ENCODE results near the gene MRPL48.
"Not testable (repeated sequence)": the region's sequence is repeated elsewhere in the genome, so short reads cannot be mapped to it uniquely, and the experiment has no call there.

Gene MRPL48

GRCh38 chr11:73787643-73788558 is at the start of gene MRPL48:
Gene MRPL48, plus strand, starts transcription at chr11:73787874. Its CDS starts 98 bp downstream, at chr11:73787972.
- H3K27ac Mint-ChIP-seq, result peak within 1 kb of the TSS; percentile 98
- no peaks in the 10 kb centered on the region for H3K9me3 Mint-ChIP-seq
- H3K36me3 Mint-ChIP-seq (ENCODE audit: low read depth), result peaks cover 2% of the 10 kb centered on the region
- H3K27me3 Mint-ChIP-seq, result no peaks in the 10 kb centered on the region
- peak within 1 kb of the TSS; percentile 100 for H3K4me3 Mint-ChIP-seq
- peak; percentile 90 for DNase-seq
- peaks cover 21% of the 10 kb centered on the region for H3K4me1 Mint-ChIP-seq
- peak; percentile 100 for ATAC-seq

- Mint-ChIP-seq H3K9me3 (no peaks in the 10 kb centered on the region), H3K4me3 (no peak overlapping the region), H3K4me1 (peaks cover 8% of the 10 kb centered on the region)
Measured at GRCh38 chr11:73743045-73743444, 44.6 kb upstream of the MRPL48 start.

GRCh38 chr11:73746701-73747100 is 41.0 kb upstream of the MRPL48 start:
- ATAC-seq (no peak), DNase-seq (no peak)
- H3K9me3 Mint-ChIP-seq, result no peaks in the 10 kb centered on the region
- peaks cover 5% of the 10 kb centered on the region for H3K36me3 Mint-ChIP-seq (ENCODE audit: low read depth)
- no peaks in the 10 kb centered on the region for H3K27me3 Mint-ChIP-seq
- peaks cover 21% of the 10 kb centered on the region for H3K4me1 Mint-ChIP-seq
- H3K4me3 Mint-ChIP-seq, result no peak overlapping the region
- no peak overlapping the region for H3K27ac Mint-ChIP-seq

More at GRCh38 chr11:73743045-73743444, 44.6 kb upstream of the MRPL48 start:
- no peak for DNase-seq
- peaks cover 5% of the 10 kb centered on the region for H3K36me3 Mint-ChIP-seq (ENCODE audit: low read depth)
- no peak for ATAC-seq
- no peaks in the 10 kb centered on the region for H3K27me3 Mint-ChIP-seq
- no peak overlapping the region for H3K27ac Mint-ChIP-seq

- DNase-seq (no peak), ATAC-seq (no peak)
- Mint-ChIP-seq H3K27ac (no peak overlapping the region), H3K9me3 (no peaks in the 10 kb centered on the region), H3K4me3 (no peak overlapping the region), H3K27me3 (no peaks in the 10 kb centered on the region), H3K36me3 (ENCODE audit: low read depth) (peaks cover 4% of the 10 kb centered on the region), H3K4me1 (peaks cover 29% of the 10 kb centered on the region)
Measured at GRCh38 chr11:73747762-73748161, 39.9 kb upstream of the MRPL48 start.

GRCh38 chr11:73748300-73748699 is 39.4 kb upstream of the MRPL48 start:
- ATAC-seq, result no peak
- no peak for DNase-seq
- H3K27me3 Mint-ChIP-seq, result no peaks in the 10 kb centered on the region
- H3K9me3 Mint-ChIP-seq, result no peaks in the 10 kb centered on the region
- peaks cover 4% of the 10 kb centered on the region for H3K36me3 Mint-ChIP-seq (ENCODE audit: low read depth)
- no peak overlapping the region for H3K4me3 Mint-ChIP-seq
- no peak overlapping the region for H3K27ac Mint-ChIP-seq
- H3K4me1 Mint-ChIP-seq, result peaks cover 29% of the 10 kb centered on the region

- no peak overlapping the region for H3K27ac Mint-ChIP-seq
- no peaks in the 10 kb centered on the region for H3K9me3 Mint-ChIP-seq
- no peaks in the 10 kb centered on the region for H3K27me3 Mint-ChIP-seq
- H3K4me3 Mint-ChIP-seq, result no peak overlapping the region
- peaks cover 34% of the 10 kb centered on the region for H3K4me1 Mint-ChIP-seq
- peaks cover 4% of the 10 kb centered on the region for H3K36me3 Mint-ChIP-seq (ENCODE audit: low read depth)
- DNase-seq (no peak), ATAC-seq (no peak)
Measured at GRCh38 chr11:73749118-73749517, 38.6 kb upstream of the MRPL48 start.

- Mint-ChIP-seq H3K27ac (no peak overlapping the region), H3K4me3 (no peak overlapping the region), H3K4me1 (peaks cover 37% of the 10 kb centered on the region), H3K9me3 (no peaks in the 10 kb centered on the region), H3K27me3 (no peaks in the 10 kb centered on the region), H3K36me3 (ENCODE audit: low read depth) (peaks cover 4% of the 10 kb centered on the region)
- DNase-seq (no peak), ATAC-seq (no peak)
Measured at GRCh38 chr11:73750228-73750627, 37.4 kb upstream of the MRPL48 start.

- H3K4me1 Mint-ChIP-seq, result peaks cover 37% of the 10 kb centered on the region
- H3K36me3 Mint-ChIP-seq (ENCODE audit: low read depth); H3K4me3 Mint-ChIP-seq: not testable (repeated sequence)
Measured at GRCh38 chr11:73750862-73751261, 36.8 kb upstream of the MRPL48 start.

GRCh38 chr11:73752216-73752867 is 35.3 kb upstream of the MRPL48 start:
- no peak for DNase-seq
- ATAC-seq, result no peak
- H3K27me3 Mint-ChIP-seq, result no peaks in the 10 kb centered on the region
- H3K4me3 Mint-ChIP-seq, result no peak overlapping the region
- H3K9me3 Mint-ChIP-seq, result no peaks in the 10 kb centered on the region
- no peak overlapping the region for H3K27ac Mint-ChIP-seq
- peaks cover 4% of the 10 kb centered on the region for H3K36me3 Mint-ChIP-seq (ENCODE audit: low read depth)
- H3K4me1 Mint-ChIP-seq, result peaks cover 34% of the 10 kb centered on the region

More at GRCh38 chr11:73750862-73751261, 36.8 kb upstream of the MRPL48 start:
- H3K27ac Mint-ChIP-seq, ATAC-seq, H3K27me3 Mint-ChIP-seq, DNase-seq, H3K9me3 Mint-ChIP-seq: not testable (repeated sequence)

- no peak for ATAC-seq
- Mint-ChIP-seq H3K9me3 (no peaks in the 10 kb centered on the region), H3K4me3 (no peak overlapping the region), H3K27ac (no peak overlapping the region), H3K4me1 (peaks cover 34% of the 10 kb centered on the region), H3K36me3 (ENCODE audit: low read depth) (peaks cover 8% of the 10 kb centered on the region), H3K27me3 (no peaks in the 10 kb centered on the region)
- no peak for DNase-seq
Measured at GRCh38 chr11:73752903-73753302, 34.8 kb upstream of the MRPL48 start.

- ATAC-seq, result no peak
- Mint-ChIP-seq H3K4me1 (peaks cover 42% of the 10 kb centered on the region), H3K27ac (no peak overlapping the region), H3K27me3 (no peaks in the 10 kb centered on the region), H3K36me3 (ENCODE audit: low read depth) (peaks cover 9% of the 10 kb centered on the region), H3K4me3 (no peak overlapping the region), H3K9me3 (no peaks in the 10 kb centered on the region)
- no peak for DNase-seq
Measured at GRCh38 chr11:73753938-73754337, 33.7 kb upstream of the MRPL48 start.

- DNase-seq, result no peak
- H3K4me3 Mint-ChIP-seq, result no peak overlapping the region
- ATAC-seq, result no peak
- peaks cover 49% of the 10 kb centered on the region for H3K4me1 Mint-ChIP-seq
- H3K27ac Mint-ChIP-seq, result no peak overlapping the region
- H3K27me3 Mint-ChIP-seq, result no peaks in the 10 kb centered on the region
- H3K9me3 Mint-ChIP-seq, result no peaks in the 10 kb centered on the region
- H3K36me3 Mint-ChIP-seq (ENCODE audit: low read depth), result peaks cover 9% of the 10 kb centered on the region
Measured at GRCh38 chr11:73755670-73756069, 32.0 kb upstream of the MRPL48 start.

- DNase-seq, result no peak
Measured at GRCh38 chr11:73757598-73757997, 30.1 kb upstream of the MRPL48 start.

GRCh38 chr11:73758451-73758850 is 29.2 kb upstream of the MRPL48 start:
- peaks cover 37% of the 10 kb centered on the region for H3K4me1 Mint-ChIP-seq
- H3K27ac Mint-ChIP-seq, result no peak overlapping the region
- H3K9me3 Mint-ChIP-seq, result no peaks in the 10 kb centered on the region
- no peaks in the 10 kb centered on the region for H3K27me3 Mint-ChIP-seq
- H3K36me3 Mint-ChIP-seq (ENCODE audit: low read depth), result peaks cover 8% of the 10 kb centered on the region
- DNase-seq (no peak), ATAC-seq (no peak)
- peak overlapping the region; percentile 95 for H3K4me3 Mint-ChIP-seq

More at GRCh38 chr11:73757598-73757997, 30.1 kb upstream of the MRPL48 start:
- H3K4me3 Mint-ChIP-seq, result no peak overlapping the region
- peaks cover 37% of the 10 kb centered on the region for H3K4me1 Mint-ChIP-seq
- H3K36me3 Mint-ChIP-seq (ENCODE audit: low read depth), result peaks cover 9% of the 10 kb centered on the region
- no peaks in the 10 kb centered on the region for H3K27me3 Mint-ChIP-seq
- no peak for ATAC-seq
- no peaks in the 10 kb centered on the region for H3K9me3 Mint-ChIP-seq
- H3K27ac Mint-ChIP-seq, result no peak overlapping the region

- Mint-ChIP-seq H3K9me3 (no peaks in the 10 kb centered on the region), H3K27me3 (no peaks in the 10 kb centered on the region)
Measured at GRCh38 chr11:73759610-73760134, 28.0 kb upstream of the MRPL48 start.

More at GRCh38 chr11:73759610-73760134, 28.0 kb upstream of the MRPL48 start:
- DNase-seq, result no peak
- peaks cover 5% of the 10 kb centered on the region for H3K36me3 Mint-ChIP-seq (ENCODE audit: low read depth)
- H3K4me3 Mint-ChIP-seq, result peak overlapping the region; percentile 95
- no peak for ATAC-seq
- peaks cover 30% of the 10 kb centered on the region for H3K4me1 Mint-ChIP-seq
- peak overlapping the region; percentile 82 for H3K27ac Mint-ChIP-seq

Measured in activated naive CD8-positive, alpha-beta T cell treated with anti-CD3 and anti-CD28 coated beads, Interleukin-2, amount 50 U/mL, for 24 hours (primary cell).